Choroid plexus epithelial cell (primary cell): Measurements from ENCODE around the gene HPS4.

ENCODE experiments used
- DNase-seq: peaks from one replicate; pipeline ENCODE4 v3.0.0-alpha.2; 2010; ENCODE audit warnings: low read depth
- H3K4me3 ChIP-seq: 2 replicates; pipeline ENCODE4 v1.5.1; 2011; ENCODE audit warnings: low read depth, mild to moderate bottlenecking, control low read depth, low read length, moderate library complexity
- TF ChIP-seq, protein P1 (sequence below): conservative IDR thresholded peaks from 2 replicates; pipeline ENCODE4 v1.5.1; 2011; ENCODE audit warnings: low read depth, mild to moderate bottlenecking, control low read depth, inconsistent platforms, low read length, moderate library complexity

The HPS4 gene

GRCh38 chr22:26512149-26512793 lies 28.7 kb upstream of the HPS4 start, which contains the start of gene TFIP11:
Gene TFIP11 (minus strand): TSS chr22:26512473. CDS start chr22:26510272, 2,201 bp downstream.
- peak; percentile 91 for DNase-seq
- TF ChIP-seq, protein P1, sequence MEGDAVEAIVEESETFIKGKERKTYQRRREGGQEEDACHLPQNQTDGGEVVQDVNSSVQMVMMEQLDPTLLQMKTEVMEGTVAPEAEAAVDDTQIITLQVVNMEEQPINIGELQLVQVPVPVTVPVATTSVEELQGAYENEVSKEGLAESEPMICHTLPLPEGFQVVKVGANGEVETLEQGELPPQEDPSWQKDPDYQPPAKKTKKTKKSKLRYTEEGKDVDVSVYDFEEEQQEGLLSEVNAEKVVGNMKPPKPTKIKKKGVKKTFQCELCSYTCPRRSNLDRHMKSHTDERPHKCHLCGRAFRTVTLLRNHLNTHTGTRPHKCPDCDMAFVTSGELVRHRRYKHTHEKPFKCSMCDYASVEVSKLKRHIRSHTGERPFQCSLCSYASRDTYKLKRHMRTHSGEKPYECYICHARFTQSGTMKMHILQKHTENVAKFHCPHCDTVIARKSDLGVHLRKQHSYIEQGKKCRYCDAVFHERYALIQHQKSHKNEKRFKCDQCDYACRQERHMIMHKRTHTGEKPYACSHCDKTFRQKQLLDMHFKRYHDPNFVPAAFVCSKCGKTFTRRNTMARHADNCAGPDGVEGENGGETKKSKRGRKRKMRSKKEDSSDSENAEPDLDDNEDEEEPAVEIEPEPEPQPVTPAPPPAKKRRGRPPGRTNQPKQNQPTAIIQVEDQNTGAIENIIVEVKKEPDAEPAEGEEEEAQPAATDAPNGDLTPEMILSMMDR, result no peak
- H3K4me3 ChIP-seq, result peak within 1 kb of the TSS; percentile 100

DNA sequence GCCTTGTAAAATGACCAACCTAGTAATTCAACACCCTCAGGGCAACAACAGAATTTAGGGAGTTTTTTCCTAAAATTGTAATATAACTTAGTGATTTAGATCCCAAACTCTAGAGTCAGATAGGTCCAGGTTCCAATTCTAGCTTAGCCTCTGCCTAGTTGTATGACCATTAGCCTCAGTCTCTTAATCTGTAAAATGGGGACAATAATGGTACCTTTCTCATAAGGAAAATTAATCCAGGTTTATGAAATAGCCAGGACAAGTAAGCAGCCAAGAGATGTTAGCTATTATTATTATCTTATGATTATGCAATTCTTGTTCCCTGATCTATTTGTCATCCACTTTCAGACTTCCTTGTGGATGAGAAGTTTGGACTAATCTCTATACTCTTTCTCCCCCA lies 24.6 kb upstream of the HPS4 start:
- H3K4me3 ChIP-seq, result no peak overlapping the region
- TF ChIP-seq, protein P1, result no peak
- no peak for DNase-seq

DNA sequence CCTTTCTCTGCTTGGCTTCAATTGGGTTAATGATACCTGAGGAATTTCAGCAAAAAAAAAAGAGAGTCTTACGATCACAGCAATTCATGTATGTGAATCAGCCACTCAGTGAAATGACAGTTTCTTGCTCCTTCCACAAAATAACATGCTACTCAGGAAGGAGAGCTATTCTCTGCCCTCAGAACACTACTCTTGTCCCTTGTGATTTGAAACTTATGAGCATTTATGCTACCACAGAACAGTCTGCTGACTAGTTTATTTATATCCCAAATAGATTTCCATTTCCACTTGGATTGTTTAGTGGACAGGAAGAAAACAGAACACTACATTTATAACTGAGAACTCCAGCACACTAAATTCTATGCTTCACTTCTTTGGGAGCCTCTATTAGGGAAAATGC lies 20.2 kb upstream of the HPS4 start:
- H3K4me3 ChIP-seq, result no peak overlapping the region
- TF ChIP-seq, protein P1, result no peak
- DNase-seq, result no peak

DNA sequence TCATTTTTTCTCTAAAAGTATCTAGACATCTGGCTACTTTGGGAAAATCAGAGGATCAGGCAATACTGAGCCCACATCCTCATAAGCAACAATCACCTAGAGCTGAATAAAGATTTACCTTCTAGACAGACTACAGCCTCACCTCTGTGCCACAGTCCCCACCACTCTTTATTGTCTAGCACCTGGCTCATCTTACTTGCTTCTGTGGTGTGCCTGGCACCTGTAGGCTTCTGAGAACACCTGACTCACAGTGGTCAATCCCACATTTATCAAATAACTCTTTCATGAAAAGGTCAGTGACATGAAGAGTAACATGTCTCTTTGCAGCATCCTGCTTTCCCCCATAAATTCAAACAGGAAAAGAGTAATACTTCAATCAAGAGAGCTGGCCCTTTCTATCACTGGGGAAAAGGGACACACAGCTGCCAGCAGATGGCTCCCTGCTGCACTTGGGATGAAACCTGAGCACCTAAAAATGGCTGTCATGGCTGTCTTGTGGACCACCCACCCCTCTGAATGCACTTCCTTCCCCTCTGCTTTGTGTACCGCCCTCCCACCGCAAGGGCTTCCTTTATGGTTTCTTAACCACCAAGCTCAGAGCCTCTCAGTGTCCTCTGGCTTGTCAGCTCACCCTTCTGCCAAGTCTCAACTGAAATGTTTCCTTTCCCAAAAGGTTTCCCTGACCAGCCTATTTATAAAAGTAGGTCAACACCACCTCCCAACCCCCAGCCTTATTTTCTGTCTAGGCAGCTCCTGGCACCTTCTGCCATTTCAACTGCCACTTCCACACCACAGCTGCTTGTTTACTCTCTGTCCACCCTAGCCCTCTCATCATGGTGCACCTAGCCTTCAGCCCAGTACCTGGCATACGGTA lies 19.3 kb upstream of the HPS4 start:
- TF ChIP-seq, protein P1, result peak; percentile 82
- DNase-seq, result peak; percentile 67
- H3K4me3 ChIP-seq, result no peak overlapping the region

- TF ChIP-seq, protein P1, result no peak
- DNase-seq, result no peak
- no peak overlapping the region for H3K4me3 ChIP-seq
Measured at GRCh38 chr22:26501996-26502395, 18.4 kb upstream of the HPS4 start.

DNA sequence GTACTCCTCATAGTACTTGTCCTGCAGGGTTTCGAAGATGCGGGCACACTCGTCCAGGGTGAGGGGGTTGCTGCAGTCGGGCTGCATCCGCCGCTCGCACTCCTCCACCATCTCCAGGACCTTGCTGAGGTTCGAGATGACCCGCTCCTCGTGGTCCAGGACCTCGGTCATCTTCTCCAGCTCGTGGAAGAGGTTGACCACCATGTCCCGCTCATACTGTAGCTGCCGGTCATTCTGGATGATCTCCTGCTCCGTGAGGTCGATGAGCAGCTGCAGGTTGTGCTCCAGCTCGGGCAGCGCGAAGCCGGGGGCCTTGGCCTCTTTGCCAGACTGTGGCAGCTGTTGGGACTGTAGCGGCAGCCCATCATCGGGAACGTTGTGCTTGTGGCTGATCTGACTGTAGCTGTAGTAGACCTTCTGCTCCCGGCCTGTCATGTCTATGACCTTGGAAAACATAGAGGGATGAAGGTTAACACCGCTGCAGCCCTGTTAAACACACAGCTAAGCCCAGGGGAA lies 15.7 kb upstream of the HPS4 start:
- no peak overlapping the region for H3K4me3 ChIP-seq
- no peak for DNase-seq
- TF ChIP-seq, protein P1, result no peak
